Measurements from ENCODE around the gene IL1RL2. TPM values are rescaled to one million over a fixed set of nuclear protein-coding genes. Genes with fewer than 3 reads are reported as not detected.
A peak's percentile ranks its signal among the peaks of the same experiment; 100 is the strongest.

Gene IL1RL2
- total and polyA plus RNA-seq, 7 donors = 0.27 to 0.74 (median 0.43) TPM

- Histone ChIP-seq H3K4me1 (peaks cover 21% of the 10 kb centered on the region), H3K27ac (peak overlapping the region; percentile 78), H3K27me3 (ENCODE audit: insufficient read depth in 3 of 3, low read length in 2 of 3) (no peaks in the 10 kb centered on the region), H3K36me3 (ENCODE audit: insufficient read depth in 1 of 2, low read depth in 1 of 2) (no peaks in the 10 kb centered on the region), H3K9me3 (no peaks in the 10 kb centered on the region), H3K4me3 (no peak overlapping the region)
- intact Hi-C loops (cut with DNase I) = no loop called here
- 22 to 38% (median 31%) methylated on average over 2 of the region's 2 CpGs for WGBS, 3 donors
- ATAC-seq = peak; percentile 75 to 78 (median 76)
- no peak for DNase-seq
- no peak for TF ChIP-seq CTCF (IDR thresholded peaks at IDR 0.05)
Observed at GRCh38 chr2:102258025-102258385, 71.2 kb downstream of the IL1RL2 start.

GRCh38 chr2:102258386-102259074 lies 71.7 kb downstream of the IL1RL2 start:
- intact Hi-C loops (cut with DNase I) = no loop called here
- WGBS, 3 donors = 68 to 75% (median 70%) methylated on average over 3 of the region's 3 CpGs

GRCh38 chr2:102261467-102262135 lies 74.8 kb downstream of the IL1RL2 start:
- peaks cover 25% of the 10 kb centered on the region for H3K4me1 ChIP-seq
- intact Hi-C loops (cut with DNase I) = no loop called here
- TF ChIP-seq CTCF (IDR thresholded peaks at IDR 0.05) = no peak
- H3K4me3 ChIP-seq = no peak overlapping the region
- WGBS, 3 donors = 87 to 91% (median 89%) methylated on average over 5 of the region's 5 CpGs
- H3K36me3 ChIP-seq (ENCODE audit: insufficient read depth in 1 of 2, low read depth in 1 of 2) = no peaks in the 10 kb centered on the region
- H3K27ac ChIP-seq = no peak overlapping the region
- ATAC-seq (no peak), DNase-seq (no peak)
- H3K27me3 ChIP-seq (ENCODE audit: insufficient read depth in 3 of 3, low read length in 2 of 3) = no peaks in the 10 kb centered on the region
- no peaks in the 10 kb centered on the region for H3K9me3 ChIP-seq

More at GRCh38 chr2:102258386-102259074, 71.7 kb downstream of the IL1RL2 start:
- Histone ChIP-seq H3K4me1 (peaks cover 21% of the 10 kb centered on the region), H3K36me3 (ENCODE audit: insufficient read depth in 1 of 2, low read depth in 1 of 2) (no peaks in the 10 kb centered on the region), H3K27ac (peak overlapping the region; percentile 78), H3K9me3 (no peaks in the 10 kb centered on the region), H3K4me3 (no peak overlapping the region), H3K27me3 (ENCODE audit: insufficient read depth in 3 of 3, low read length in 2 of 3) (no peaks in the 10 kb centered on the region)
- no peak for TF ChIP-seq CTCF (IDR thresholded peaks at IDR 0.05)
- DNase-seq (no peak), ATAC-seq (peak; percentile 90 to 93 (median 92))

- DNase-seq (no peak), ATAC-seq (no peak)
- intact Hi-C loops (cut with DNase I) = no loop called here
- no peaks in the 10 kb centered on the region for H3K27me3 ChIP-seq (ENCODE audit: insufficient read depth in 3 of 3, low read length in 2 of 3)
- peaks cover 25% of the 10 kb centered on the region for H3K4me1 ChIP-seq
- no peak overlapping the region for H3K4me3 ChIP-seq
- TF ChIP-seq CTCF (IDR thresholded peaks at IDR 0.05) = no peak
- no peak overlapping the region for H3K27ac ChIP-seq
- WGBS, 3 donors = 78 to 86% (median 78%) methylated on average over 6 of the region's 6 CpGs
- H3K36me3 ChIP-seq (ENCODE audit: insufficient read depth in 1 of 2, low read depth in 1 of 2) = no peaks in the 10 kb centered on the region
- no peaks in the 10 kb centered on the region for H3K9me3 ChIP-seq
Observed at GRCh38 chr2:102262216-102263129, 75.7 kb downstream of the IL1RL2 start.
